Tibial nerve (tissue), 4 donors: ENCODE data around the gene HIVEP2. TPM values are rescaled to one million over a fixed set of nuclear protein-coding genes. Genes with fewer than 3 reads are reported as not detected.

Experiments
- DNase-seq, 2 donors: peaks; one replicate each; pipeline ENCODE4 v3.0.0-alpha.2; 2019; ENCODE audit warnings: low spot score in 2 of 2
- H3K27ac ChIP-seq, 4 donors: fragments of 200-600 bp; sonication (generic) in 3 of 4; one replicate each; pipeline ENCODE4 v1.5.1; 2017 to 2019; ENCODE audit warnings: mild to moderate bottlenecking in 1 of 4
- H3K27me3 ChIP-seq, 2 donors: fragments of 200-600 bp; sonication (generic) in 1 of 2; one replicate each; pipeline versions ENCODE4 v1.5.1 to v1.6.0; 2017 to 2019
- H3K36me3 ChIP-seq, 3 donors: fragments of 200-600 bp; sonication (generic); one replicate each; pipeline ENCODE4 v1.5.1; 2018 to 2019
- H3K4me1 ChIP-seq, 4 donors: fragments of 200-600 bp; sonication (generic) in 3 of 4; one replicate each; pipeline ENCODE4 v1.5.1; 2017 to 2019
- H3K4me3 ChIP-seq, 4 donors: fragments of 200-600 bp; sonication (generic) in 3 of 4; one replicate each; pipeline ENCODE4 v1.5.1; 2017 to 2019; ENCODE audit warnings: mild to moderate bottlenecking in 1 of 4, moderate library complexity in 1 of 4
- H3K9me3 ChIP-seq, 4 donors: fragments of 200-600 bp; sonication (generic) in 3 of 4; one replicate each; pipeline ENCODE4 v1.5.1; 2017 to 2019
- EP300 ChIP-seq, 2 donors: sonication (generic); formaldehyde crosslinking; IDR thresholded peaks; one replicate each; pipeline ENCODE4 v1.6.1; 2017; ENCODE audit warnings: antibody characterized with exemption in 2 of 2, mild to moderate bottlenecking in 1 of 2
- POLR2A ChIP-seq, 2 donors: fragments of 450-650 bp; IDR thresholded peaks; one replicate each; pipeline ENCODE4 v1.6.1; 2017; ENCODE audit warnings: antibody characterized with exemption in 2 of 2, mild to moderate bottlenecking in 2 of 2, moderate library complexity in 2 of 2
- WGBS, 2 donors: methylation state at CpG; one replicate each; pipeline ENCODE4 v1.1.5; 2018; 5-methylcytosine and 5-hydroxymethylcytosine counted together
- total RNA-seq, 4 donors: library from RNA; depleted of rRNA; stranded (reverse); fragments of >200 nt; gene quantifications; one replicate each; pipeline ENCODE4 v1.1.0, GENCODE V29; 2016
- TF ChIP-seq, protein P1 (sequence below), 5 experiments: fragments of 200-600 bp in 3 of 5; fragments of 450-650 bp in 2 of 5; sonication (generic) in 3 of 5; IDR thresholded peaks; one replicate each; pipeline ENCODE4 v1.5.1; 2016 to 2019; ENCODE audit warnings: antibody characterized with exemption in 5 of 5, mild to moderate bottlenecking in 3 of 5, moderate library complexity in 2 of 5

The HIVEP2 gene
- total RNA-seq, 4 donors from 2014 or later: 15.9 to 24.0 (median 19.9) TPM

DNA sequence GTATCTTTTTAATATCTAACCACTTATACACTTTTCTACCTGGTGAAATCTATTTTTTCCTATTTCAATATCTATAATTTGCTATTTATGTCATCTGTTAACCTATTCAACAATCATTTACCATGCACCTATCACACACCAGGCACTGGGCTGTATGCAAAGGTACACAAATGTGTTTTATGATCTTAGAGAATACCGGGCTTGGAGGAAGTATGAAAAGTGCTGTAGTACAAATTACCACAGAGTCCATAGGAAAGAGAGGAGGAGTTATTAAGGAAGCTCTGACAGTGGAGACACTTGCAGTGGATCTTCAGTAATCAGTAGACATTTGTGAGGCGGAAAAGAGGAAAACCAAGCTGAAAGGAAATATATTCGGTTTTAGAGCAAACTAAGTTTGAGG is 96.0 kb downstream of the HIVEP2 start:
- Histone ChIP-seq H3K9me3 (no peaks in the 10 kb centered on the region), H3K27me3 (no peaks in the 10 kb centered on the region), H3K4me3 (no peak overlapping the region), H3K36me3 (no peaks in the 10 kb centered on the region), H3K27ac (no peak overlapping the region), H3K4me1 (peaks cover 0 to 90% (median 37%) of the 10 kb centered on the region in 4 donors)
- WGBS, 2 donors: 86 to 87% methylated on average over 3 of the region's 3 CpGs
- TF ChIP-seq POLR2A (IDR thresholded peaks at IDR 0.05): no peak
- TF ChIP-seq EP300 (IDR thresholded peaks at IDR 0.05): no peak
- TF ChIP-seq, protein P1, sequence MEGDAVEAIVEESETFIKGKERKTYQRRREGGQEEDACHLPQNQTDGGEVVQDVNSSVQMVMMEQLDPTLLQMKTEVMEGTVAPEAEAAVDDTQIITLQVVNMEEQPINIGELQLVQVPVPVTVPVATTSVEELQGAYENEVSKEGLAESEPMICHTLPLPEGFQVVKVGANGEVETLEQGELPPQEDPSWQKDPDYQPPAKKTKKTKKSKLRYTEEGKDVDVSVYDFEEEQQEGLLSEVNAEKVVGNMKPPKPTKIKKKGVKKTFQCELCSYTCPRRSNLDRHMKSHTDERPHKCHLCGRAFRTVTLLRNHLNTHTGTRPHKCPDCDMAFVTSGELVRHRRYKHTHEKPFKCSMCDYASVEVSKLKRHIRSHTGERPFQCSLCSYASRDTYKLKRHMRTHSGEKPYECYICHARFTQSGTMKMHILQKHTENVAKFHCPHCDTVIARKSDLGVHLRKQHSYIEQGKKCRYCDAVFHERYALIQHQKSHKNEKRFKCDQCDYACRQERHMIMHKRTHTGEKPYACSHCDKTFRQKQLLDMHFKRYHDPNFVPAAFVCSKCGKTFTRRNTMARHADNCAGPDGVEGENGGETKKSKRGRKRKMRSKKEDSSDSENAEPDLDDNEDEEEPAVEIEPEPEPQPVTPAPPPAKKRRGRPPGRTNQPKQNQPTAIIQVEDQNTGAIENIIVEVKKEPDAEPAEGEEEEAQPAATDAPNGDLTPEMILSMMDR (IDR thresholded peaks at IDR 0.05): no peak
- no peak for DNase-seq

DNA sequence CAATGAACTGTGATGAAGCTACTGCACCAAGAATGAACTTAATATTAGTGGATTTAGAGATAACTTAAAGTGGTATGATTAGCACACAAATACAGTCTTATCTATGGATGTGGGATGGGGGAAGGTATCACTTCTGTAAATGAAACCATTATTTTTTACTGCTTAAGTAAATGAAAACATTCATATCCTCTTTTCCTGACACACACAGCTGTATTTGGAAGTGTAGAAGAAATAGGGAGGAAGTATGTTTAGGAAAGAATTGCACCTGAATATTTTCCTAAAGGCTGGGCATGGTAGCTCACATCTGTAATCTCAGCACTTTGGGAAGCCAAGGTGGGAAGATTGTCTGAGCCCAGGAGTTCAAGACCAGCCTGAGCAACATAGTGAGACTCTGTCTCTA is 96.8 kb downstream of the HIVEP2 start:
- no peaks in the 10 kb centered on the region for H3K9me3 ChIP-seq
- H3K4me3 ChIP-seq: no peak overlapping the region
- no peaks in the 10 kb centered on the region for H3K36me3 ChIP-seq
- H3K27me3 ChIP-seq: no peaks in the 10 kb centered on the region
- DNase-seq: no peak
- peaks cover 0 to 90% (median 39%) of the 10 kb centered on the region in 4 donors for H3K4me1 ChIP-seq
- TF ChIP-seq POLR2A (IDR thresholded peaks at IDR 0.05): no peak
- no peak for TF ChIP-seq EP300 (IDR thresholded peaks at IDR 0.05)
- TF ChIP-seq, protein P1 (IDR thresholded peaks at IDR 0.05): no peak
- no peak overlapping the region for H3K27ac ChIP-seq

DNA sequence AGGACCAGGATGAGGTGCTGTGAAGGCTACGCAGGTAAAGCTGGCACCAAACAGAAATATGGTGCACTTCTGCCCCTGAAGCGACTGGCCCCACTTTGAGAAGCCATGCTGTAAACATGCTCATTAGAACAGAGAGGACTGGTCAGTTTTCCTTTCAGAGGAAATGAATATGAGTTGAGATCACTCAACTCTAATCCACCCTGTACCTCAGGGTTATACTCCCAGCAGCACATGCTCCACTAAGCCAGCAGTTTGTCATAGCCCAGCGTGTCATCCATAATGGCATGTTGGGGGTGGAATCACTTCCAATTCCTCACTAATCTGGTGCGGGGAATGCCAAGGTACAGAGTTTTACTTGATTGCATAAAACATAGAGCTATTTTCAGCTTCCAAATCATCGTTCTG is 98.1 kb downstream of the HIVEP2 start:
- no peaks in the 10 kb centered on the region for H3K9me3 ChIP-seq
- no peak for DNase-seq
- no peak overlapping the region for H3K4me3 ChIP-seq
- no peaks in the 10 kb centered on the region for H3K36me3 ChIP-seq
- 63% methylated on average over 5 of the region's 5 CpGs for WGBS, 2 donors
- H3K4me1 ChIP-seq: peaks cover 0 to 92% (median 45%) of the 10 kb centered on the region in 4 donors
- TF ChIP-seq, protein P1 (IDR thresholded peaks at IDR 0.05): no peak
- peak in 1 of 2 donors; percentile 29 for TF ChIP-seq EP300 (IDR thresholded peaks at IDR 0.05)
- no peaks in the 10 kb centered on the region for H3K27me3 ChIP-seq
- H3K27ac ChIP-seq: peak overlapping the region in 3 of 4 donors; percentile 31 to 83 (median 71)

DNA sequence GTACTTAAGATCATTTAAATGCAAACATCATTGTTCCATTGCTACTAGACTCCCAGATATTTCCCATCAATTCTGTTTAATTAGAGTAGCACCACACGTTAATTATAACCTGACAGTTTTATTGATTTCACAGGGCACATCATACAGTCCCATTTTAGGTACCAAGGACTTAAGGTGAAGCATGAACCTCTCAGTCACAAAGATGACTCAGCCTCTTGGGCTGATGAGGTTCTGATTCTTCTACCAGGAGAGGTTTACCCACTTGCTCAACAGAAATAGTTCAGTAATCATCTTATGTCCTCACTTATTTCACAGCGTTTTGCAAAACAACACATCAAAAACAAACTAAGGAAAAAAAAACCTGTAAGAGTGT is 98.5 kb downstream of the HIVEP2 start:
- Histone ChIP-seq H3K27me3 (no peaks in the 10 kb centered on the region), H3K27ac (peak overlapping the region in 3 of 4 donors; percentile 71 to 83 (median 79)), H3K4me1 (peaks cover 0 to 92% (median 43%) of the 10 kb centered on the region in 4 donors), H3K4me3 (no peak overlapping the region), H3K36me3 (no peaks in the 10 kb centered on the region), H3K9me3 (no peaks in the 10 kb centered on the region)
- no peak for DNase-seq
- TF ChIP-seq EP300 (IDR thresholded peaks at IDR 0.05) (no peak), POLR2A (IDR thresholded peaks at IDR 0.05) (no peak)
- TF ChIP-seq, protein P1 (IDR thresholded peaks at IDR 0.05): no peak
- 61 to 66% methylated on average over 2 of the region's 2 CpGs for WGBS, 2 donors

DNA sequence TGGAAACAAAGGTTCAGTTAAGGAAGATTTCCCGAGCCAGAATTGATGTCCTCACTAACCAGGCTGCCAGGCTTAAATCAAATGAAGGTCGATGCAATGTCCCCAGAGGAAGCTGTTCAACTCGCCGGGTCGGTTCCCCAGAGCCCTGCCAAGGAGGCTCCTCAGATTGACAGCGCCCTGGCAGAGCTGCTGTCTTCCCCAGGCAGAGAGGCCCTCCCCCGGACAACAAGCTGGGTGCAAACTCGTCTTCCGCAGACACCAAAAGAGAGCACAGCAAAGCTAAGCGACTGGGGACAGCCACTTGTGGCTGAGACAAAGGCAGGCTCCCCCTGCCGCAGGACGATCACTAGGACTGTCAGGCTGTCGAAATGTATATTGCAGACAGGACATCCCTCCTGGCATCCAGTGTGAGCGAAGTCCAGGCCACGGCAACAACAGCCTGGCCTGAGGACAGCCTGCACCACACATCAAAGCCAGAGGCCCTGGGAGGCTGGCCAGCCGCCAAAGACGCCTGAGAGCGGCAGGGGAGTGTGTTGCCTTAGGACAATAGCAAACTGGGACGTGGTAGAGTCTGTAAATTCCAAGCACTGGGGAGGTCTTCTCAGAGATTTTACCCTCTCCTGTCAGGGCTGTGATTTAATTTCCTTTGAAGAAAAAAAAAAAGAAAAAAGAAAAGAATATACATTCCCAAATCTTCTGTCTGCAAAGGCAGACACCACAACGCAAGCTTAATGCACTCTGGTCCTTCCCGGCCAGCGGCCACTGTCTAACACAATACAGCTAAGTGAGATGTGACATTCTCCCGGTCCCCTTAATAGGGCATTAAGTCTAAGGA is 99.1 kb downstream of the HIVEP2 start:
- peak; percentile 50 to 64 for DNase-seq
- peaks cover 0 to 87% (median 41%) of the 10 kb centered on the region in 4 donors for H3K4me1 ChIP-seq

More for the DNA sequence above, 99.1 kb downstream of the HIVEP2 start:
- Histone ChIP-seq H3K9me3 (no peaks in the 10 kb centered on the region), H3K4me3 (peak overlapping the region in 3 of 4 donors; percentile 13 to 31 (median 24)), H3K27me3 (no peaks in the 10 kb centered on the region), H3K36me3 (no peaks in the 10 kb centered on the region), H3K27ac (peak overlapping the region; percentile 49 to 83 (median 75))
- 19 to 26% methylated on average over 22 to 23 of the region's 23 CpGs for WGBS, 2 donors
- TF ChIP-seq POLR2A (IDR thresholded peaks at IDR 0.05): no peak
- no peak for TF ChIP-seq EP300 (IDR thresholded peaks at IDR 0.05)
- TF ChIP-seq, protein P1 (IDR thresholded peaks at IDR 0.05): no peak
